Kidney epithelial cell (primary cell): ENCODE data around the gene OPN4. TPM values are rescaled to one million over a fixed set of nuclear protein-coding genes. Genes with fewer than 3 reads are reported as not detected.

Source experiments
- DNase-seq: peaks from one replicate; pipeline ENCODE4 v3.0.0-alpha.2; 2010; ENCODE audit warnings: low read depth
- H3K27me3 ChIP-seq: 2 replicates; pipeline ENCODE4 v1.6.0; 2011; ENCODE audit warnings: low read length; ENCODE audit not compliant: control insufficient read depth, insufficient read depth
- H3K36me3 ChIP-seq: 2 replicates; pipeline ENCODE4 v1.5.1; 2011; ENCODE audit warnings: low read length; ENCODE audit not compliant: control insufficient read depth, insufficient read depth
- H3K4me3 ChIP-seq: 2 replicates; pipeline ENCODE4 v1.5.1; 2011; ENCODE audit warnings: low read depth, mild to moderate bottlenecking, control low read depth, low read length
- total RNA-seq: library from RNA; depleted of rRNA; stranded (reverse); fragments of >200 nt; gene quantifications from 2 replicates; pipeline ENCODE4 v1.2.3, GENCODE V29; 2015
- TF ChIP-seq, protein P1 (sequence below): IDR thresholded peaks from 2 replicates; pipeline ENCODE4 v1.5.1; 2011; ENCODE audit warnings: mild to moderate bottlenecking, moderate library complexity, low read length, control low read depth, inconsistent platforms; ENCODE audit not compliant: insufficient read depth, poor library complexity, severe bottlenecking

The OPN4 gene
- total RNA-seq, 1 donor from 2014 or later, result not detected

DNA sequence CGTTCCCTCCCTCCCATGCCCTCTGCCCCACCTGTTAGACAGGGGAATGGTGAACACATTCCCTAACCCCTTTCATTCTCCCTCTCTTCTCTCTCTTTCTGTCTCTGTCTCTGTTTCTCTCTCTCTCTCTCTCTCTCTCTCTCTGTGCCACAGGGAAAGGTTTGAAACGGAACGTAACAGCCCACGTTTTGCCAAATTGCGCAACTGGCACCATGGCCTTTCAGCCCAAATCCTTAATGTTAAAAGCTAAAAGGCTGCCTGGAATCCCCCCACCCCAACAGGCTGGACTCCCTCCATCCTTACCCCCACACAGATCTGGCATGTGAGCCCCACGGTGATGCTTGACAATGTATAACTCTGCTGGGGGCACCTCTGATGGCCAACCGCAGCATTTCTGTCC, 44.8 kb downstream of the OPN4 start:
- peaks cover 7% of the 10 kb centered on the region for H3K27me3 ChIP-seq
- H3K4me3 ChIP-seq, result no peak overlapping the region
- DNase-seq, result no peak
- no peaks in the 10 kb centered on the region for H3K36me3 ChIP-seq
- TF ChIP-seq, protein P1, sequence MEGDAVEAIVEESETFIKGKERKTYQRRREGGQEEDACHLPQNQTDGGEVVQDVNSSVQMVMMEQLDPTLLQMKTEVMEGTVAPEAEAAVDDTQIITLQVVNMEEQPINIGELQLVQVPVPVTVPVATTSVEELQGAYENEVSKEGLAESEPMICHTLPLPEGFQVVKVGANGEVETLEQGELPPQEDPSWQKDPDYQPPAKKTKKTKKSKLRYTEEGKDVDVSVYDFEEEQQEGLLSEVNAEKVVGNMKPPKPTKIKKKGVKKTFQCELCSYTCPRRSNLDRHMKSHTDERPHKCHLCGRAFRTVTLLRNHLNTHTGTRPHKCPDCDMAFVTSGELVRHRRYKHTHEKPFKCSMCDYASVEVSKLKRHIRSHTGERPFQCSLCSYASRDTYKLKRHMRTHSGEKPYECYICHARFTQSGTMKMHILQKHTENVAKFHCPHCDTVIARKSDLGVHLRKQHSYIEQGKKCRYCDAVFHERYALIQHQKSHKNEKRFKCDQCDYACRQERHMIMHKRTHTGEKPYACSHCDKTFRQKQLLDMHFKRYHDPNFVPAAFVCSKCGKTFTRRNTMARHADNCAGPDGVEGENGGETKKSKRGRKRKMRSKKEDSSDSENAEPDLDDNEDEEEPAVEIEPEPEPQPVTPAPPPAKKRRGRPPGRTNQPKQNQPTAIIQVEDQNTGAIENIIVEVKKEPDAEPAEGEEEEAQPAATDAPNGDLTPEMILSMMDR, result no peak

DNA sequence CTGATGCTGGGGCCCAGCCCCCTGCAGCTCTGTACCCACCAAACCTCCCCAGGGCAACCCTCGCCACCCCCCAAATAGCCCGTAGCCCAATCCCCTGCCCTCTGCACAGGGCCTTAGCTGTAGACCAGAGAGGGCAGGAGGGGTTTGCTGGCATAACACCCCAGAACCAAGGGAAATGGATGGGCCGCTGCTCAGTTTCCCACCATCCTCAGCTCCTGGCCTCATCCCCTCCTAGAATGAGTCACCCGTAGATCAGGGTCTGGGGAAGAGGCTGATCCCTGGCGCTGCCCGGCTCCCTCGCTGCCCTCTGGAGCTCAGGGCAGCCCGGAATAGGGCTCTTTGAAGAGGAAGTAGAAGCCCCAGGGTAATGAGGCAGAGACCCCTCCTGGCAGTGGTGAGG, 45.2 kb downstream of the OPN4 start:
- DNase-seq, result no peak
- TF ChIP-seq, protein P1, result no peak
- peaks cover 7% of the 10 kb centered on the region for H3K27me3 ChIP-seq
- no peaks in the 10 kb centered on the region for H3K36me3 ChIP-seq
- H3K4me3 ChIP-seq, result no peak overlapping the region

DNA sequence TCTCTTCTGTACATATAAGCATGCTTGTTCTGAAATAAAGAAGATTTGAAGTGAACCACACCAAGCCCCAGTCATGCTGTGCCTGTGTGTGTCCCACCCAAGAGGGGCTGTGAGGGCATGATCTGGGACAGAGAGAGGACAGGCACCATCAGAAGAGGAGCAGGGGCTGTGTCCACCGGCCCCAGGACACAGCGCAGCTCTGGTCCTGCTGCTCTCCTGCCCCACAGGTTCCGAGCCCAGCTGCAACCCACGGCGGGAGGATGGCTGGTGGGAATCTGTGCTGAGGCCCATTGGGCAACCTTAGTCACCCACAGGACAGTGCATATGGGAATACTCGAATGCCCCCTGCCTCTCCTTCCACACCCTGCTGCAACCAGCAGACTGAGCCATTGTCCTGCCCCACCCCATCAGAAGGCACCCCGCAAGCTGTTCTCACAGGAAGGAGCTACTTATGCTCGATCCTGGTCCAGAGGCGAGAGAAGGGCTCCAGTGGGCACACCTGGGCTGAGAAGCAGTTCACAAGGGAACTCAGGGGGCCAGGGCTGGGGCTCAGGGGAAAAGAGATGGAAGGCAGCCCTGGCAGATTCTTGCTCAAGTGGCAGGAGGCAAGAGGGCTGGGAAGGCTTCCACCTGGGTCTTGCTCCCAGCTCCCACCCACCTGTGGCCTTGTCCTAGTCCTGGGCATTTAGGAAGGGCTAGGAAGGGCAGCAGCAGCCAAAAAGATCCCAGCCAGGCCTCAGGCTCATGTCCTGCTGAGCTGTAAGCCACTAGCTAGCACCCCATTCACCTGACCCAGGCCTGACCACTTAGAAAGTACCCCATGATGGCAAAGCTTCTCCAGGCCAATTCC, 45.9 kb downstream of the OPN4 start:
- no peak overlapping the region for H3K4me3 ChIP-seq
- TF ChIP-seq, protein P1, result no peak
- H3K27me3 ChIP-seq, result peaks cover 6% of the 10 kb centered on the region
- no peak for DNase-seq
- no peaks in the 10 kb centered on the region for H3K36me3 ChIP-seq

DNA sequence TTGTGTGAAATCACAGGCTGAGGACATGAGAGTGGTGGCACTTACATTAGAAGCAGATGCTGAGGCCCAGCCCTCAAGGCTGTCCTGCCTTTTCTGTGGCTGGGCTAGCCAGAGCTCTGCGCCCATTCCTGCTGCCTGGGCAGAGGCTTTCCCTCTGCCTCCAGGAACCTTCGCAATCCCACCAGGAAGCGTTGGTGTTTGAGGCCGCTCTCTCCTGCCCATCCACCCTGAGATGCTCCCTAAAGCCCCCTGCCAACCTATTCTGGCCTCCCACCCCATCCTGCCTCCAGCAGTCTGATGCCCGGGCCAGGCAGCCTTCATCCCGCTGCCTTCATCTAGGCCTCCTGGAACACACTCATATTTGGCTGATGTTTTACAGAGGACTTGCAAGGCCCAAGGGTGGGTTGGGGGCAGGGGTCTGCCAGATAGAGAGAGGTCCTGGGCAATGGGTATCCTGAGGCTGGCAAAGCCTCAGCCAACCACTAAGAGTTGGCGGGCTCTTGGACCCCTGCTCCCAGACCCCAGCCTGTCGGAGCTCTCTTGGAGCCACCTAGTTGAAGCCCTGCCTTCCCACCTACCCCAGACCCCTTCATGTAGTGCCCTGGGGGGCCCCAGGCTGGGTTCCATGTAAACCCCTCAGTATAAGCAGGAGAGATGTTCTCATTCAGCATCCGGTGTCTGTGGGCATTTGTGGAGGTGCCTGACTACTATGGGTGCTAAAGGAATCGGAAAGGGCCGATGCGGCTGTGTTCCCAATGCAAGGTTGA, 46.7 kb downstream of the OPN4 start:
- Histone ChIP-seq H3K27me3 (no peaks in the 10 kb centered on the region), H3K4me3 (no peak overlapping the region), H3K36me3 (no peaks in the 10 kb centered on the region)
- DNase-seq, result no peak
- TF ChIP-seq, protein P1, result no peak

DNA sequence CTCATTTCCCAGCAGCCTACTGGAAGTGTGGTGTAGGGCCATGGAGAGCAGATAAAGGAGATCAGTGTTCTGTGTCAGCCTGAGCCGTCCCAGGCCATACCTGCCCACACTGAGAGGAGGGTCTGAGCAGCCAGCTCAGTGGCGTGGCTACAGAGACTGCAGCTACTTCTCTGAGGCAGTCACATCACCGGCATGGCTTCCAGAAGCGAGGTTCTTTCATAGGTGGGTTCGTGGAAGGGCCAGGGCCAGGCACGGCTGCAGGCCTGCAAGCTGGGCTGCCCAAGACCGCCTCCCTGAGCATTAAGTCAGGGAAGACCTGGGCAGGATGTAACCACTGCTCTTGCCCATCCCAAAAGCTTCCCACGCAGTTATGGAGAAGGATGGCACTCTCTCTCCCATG, 48.8 kb downstream of the OPN4 start:
- TF ChIP-seq, protein P1, result no peak
- no peaks in the 10 kb centered on the region for H3K36me3 ChIP-seq
- no peak for DNase-seq
- H3K27me3 ChIP-seq, result no peaks in the 10 kb centered on the region
- no peak overlapping the region for H3K4me3 ChIP-seq

DNA sequence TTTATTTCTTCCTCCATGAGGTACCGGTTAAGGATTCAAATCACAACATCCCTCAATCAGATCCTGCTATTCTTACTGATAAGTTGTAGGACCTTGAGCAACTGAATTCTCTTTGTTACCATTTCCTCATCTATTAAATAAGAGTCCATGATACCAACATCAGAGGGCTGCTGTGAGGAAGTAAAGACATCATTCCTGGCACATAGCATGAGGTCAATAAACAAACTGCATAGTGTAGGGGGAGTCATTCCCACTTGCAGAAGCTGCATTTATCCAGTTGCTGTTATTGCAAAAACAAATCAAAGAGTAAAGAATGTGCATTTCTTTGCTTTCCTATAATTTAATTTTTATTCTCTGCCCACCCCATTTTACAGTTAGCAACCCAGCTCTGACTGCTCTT, 50.8 kb downstream of the OPN4 start:
- Histone ChIP-seq H3K36me3 (no peaks in the 10 kb centered on the region), H3K4me3 (no peak overlapping the region), H3K27me3 (no peaks in the 10 kb centered on the region)
- no peak for DNase-seq
- TF ChIP-seq, protein P1, result no peak
